GM19438 (cell line): ENCODE results near the gene ADCK2.
"Not testable (repeated sequence)": the region's sequence is repeated elsewhere in the genome, so short reads cannot be mapped to it uniquely, and the experiment has no call there.

Source experiments
- ATAC-seq: cut with Tn5 transposase; IDR thresholded peaks from one replicate; pipeline ENCODE4 v1.9.1; 2021; ENCODE audit warnings: low read depth; ENCODE audit not compliant: unreplicated experiment

The ADCK2 gene

DNA sequence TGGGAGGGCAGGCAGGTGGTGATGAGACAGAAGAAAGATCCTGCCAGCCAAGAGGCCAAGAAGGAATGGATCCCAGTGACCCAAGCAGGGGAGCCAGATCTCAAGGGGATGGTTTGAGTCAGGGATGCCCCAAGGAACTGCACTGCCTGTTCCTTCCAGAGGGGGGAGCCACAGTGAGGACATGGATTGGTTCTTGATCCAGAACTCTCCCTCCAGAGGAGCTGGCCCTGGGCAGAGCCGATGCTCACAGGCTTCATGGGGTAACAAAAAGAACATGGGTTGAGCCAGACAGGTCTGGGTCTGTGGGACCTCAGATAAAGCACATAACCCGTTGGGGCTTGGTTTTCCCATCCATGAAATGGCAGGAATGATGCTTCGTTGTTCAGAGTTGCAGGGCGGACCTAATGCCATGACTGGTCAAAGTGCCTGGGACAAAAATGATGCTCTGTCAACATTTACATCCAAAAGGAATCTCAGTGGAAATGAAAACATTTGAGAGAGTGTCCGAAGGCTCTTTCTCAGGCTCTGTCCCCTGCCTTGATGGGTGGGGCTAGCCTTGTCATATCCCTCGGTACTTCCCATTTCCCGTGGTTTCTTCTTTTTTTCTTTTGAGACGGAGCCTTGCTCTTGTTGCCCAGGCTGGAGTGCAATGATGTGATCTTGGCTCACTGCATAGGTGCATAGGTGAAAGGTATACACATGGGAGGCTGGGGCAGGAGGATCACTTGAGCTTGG lies 27.4 kb upstream of the ADCK2 start:
- ATAC-seq, result no peak

DNA sequence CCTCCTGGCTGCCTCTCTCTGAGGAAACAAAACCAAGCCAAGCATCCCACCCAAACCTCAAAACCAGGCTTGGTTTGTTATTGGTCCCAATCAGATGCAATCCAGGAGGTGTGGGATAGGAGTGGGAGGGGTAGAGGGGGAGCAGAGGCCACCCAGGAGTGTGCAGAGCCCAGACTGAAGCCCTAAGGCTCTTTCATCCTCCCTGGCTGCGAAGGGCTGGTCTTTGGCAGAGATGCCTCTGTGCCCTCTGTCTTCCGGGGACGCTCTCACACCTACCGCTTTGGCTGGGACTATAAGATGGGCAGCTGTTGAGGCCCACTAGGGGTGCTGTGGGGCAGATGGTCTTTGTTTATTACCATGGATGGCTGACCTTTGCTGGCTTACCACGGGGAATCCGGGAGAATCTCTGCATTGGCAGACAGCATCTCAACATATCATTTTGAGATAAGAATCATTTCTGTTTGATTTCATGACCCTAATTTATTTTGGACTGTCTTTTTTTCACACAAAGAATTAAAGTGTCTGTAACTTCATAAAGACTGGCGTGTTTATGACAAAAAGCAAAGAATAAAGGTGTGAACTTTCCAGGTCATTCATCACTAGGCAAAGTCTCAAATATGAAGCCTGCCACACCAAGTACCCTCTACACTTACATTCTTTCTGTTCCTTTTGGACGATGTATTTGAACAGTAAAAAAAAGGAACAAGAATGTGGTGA lies 25.7 kb upstream of the ADCK2 start:
- ATAC-seq, result peak; percentile 62

DNA sequence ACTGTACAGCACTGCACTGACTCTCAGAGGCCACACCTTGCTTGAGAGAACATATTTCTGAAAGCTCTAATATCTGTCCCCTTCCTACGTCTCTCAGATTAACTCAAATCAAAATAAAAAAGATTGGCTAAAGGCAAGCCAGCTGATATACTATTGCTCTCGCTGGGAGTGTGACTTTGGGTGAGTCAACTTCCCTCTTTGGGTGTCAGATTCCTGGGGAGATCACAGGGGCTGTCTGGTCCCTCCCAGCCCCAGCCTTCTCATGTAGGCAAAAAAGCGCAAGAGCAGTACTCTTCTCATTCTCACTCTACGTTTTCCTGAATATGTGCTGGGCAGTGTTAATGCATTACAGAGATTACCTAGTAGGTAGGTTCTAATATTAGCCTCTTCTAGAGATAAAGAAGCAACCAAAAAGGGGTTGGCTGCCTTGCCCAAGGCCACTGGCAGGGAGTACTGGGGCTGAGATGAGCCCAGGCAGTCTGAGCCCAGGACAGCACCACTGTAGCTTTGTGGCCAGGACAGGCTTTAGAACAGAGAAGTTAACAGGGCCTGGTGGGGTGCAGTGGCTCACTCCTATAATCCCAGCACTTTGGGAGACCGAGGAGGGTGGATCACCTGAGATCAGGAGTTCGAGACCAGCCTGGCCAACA lies 23.1 kb upstream of the ADCK2 start:
- no peak for ATAC-seq

DNA sequence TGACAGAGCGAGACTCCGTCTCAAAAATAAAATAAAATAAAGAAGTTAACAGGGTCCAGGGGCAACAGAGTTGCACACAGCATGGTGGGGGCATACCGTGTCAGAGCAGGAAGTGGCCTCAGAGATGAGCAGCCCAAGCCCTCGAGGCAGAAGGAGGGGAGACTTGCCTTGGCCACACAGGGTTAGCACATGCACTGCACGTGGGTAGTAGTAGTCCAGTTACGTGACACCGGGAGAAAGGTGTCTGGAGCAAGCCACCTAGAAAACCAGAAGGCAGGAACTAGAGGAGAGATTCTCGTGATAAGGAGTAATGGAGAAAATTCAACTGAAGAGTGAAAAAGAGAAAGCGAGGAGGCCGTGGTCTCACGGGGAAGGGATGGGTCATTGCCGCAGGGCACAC lies 22.4 kb upstream of the ADCK2 start:
- ATAC-seq, result no peak

DNA sequence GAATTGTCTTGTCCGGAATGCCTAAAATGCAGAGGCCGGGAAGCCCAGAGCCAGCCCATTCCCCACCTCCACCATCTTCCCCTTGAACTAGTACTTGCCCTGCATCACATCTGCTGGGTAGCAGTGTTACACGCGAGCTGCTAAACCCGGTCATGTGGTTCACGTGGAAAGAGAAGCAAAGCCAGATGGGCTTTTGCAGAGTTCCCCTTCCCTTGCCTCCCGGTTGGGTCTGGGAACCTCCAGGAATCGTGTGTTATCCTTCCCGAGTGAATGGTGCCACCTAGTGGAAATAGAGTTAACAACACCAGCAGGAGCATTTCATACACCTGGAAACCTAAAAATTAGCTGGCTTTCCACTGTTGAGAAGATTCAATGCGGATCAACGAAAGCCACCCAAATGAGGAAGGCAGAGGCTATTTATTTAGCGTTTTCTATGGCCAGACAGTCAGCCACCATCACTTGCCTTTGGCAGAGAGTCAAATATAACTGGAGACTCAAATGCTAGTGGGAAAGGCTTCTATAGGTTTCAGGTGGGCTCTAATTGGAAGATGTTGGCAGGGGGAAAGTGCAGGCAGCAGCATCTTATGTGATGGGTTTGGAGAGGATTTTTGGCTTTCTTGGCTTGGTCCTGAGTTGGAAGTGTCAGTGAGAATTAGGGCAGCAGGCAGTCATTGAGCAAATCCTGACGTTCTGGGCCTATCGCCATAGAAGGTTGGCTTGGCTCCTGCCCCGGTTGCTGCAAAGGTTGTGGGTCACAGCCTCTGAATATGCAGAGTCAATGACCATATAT lies 19.2 kb upstream of the ADCK2 start:
- no peak for ATAC-seq

DNA sequence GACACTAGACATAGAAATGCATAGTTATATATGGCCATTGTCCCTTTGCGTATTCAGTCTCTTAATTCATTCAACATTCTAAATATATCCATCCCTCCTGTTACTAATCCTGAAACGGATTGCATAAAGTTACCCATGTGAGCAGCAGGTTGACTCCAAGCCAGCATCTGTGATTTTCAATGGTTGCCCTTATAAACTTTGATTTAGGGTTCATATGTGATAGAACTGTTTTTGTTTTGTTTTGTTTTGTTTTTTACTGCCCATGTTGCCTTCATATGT lies 18.7 kb upstream of the ADCK2 start:
- ATAC-seq, result no peak

DNA sequence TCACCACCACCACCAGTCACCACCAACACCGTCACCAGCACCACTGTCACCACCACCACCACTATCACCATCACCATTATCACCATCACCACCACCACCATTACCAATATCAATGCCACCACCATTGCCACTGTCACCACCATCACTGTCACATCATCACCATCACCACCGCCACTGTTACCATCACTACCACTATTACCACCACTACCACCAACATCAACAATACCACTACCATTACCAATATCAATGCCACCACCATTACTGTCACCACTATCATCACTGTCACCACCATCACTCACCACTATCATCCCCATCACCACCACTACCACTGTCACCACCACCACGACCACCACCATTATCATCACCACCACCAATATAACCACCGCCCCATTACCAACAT lies 18.1 kb upstream of the ADCK2 start:
- ATAC-seq, result no peak

DNA sequence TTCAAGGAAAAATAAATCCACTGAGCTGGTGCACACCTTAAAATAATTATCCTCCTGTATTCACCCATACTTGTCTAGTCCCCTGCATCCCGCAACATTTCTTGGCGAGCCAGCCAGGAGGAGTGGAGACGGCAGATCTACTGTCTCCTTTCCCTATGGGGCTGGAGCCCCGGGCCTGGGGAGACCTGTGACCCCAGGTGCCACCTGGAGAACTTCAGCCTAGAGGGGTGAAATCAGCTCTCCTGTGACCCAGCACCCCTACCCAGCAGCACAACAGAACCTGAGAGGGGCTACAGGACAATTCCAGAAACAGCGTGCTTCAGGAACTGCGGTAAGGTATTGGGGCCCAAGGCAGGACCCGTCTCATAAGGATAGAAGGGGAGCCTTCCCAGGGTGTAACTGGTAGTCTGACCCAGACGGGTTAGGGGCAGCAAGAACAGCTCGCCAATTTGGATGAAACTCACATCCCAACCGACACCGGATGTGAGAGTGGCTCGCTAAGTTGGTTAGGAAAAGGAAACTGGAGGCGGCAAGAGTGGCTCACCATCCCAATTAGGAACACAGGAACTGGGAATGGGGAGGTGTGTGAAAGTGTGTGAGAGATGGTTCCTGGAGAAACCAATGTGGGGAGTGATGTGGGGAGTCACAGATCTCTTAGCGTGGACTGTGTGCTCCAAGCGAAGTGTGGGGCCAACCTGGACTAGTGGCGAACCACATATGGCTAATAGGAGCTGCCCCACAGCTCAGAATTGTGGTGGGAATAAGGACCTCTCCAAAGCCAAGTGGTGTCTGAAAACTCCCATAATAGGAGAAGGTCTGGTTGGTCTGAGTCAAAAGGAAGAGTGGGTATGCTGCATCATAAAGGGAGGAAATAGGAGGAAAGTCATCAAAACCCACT lies 17.0 kb upstream of the ADCK2 start:
- no peak for ATAC-seq

DNA sequence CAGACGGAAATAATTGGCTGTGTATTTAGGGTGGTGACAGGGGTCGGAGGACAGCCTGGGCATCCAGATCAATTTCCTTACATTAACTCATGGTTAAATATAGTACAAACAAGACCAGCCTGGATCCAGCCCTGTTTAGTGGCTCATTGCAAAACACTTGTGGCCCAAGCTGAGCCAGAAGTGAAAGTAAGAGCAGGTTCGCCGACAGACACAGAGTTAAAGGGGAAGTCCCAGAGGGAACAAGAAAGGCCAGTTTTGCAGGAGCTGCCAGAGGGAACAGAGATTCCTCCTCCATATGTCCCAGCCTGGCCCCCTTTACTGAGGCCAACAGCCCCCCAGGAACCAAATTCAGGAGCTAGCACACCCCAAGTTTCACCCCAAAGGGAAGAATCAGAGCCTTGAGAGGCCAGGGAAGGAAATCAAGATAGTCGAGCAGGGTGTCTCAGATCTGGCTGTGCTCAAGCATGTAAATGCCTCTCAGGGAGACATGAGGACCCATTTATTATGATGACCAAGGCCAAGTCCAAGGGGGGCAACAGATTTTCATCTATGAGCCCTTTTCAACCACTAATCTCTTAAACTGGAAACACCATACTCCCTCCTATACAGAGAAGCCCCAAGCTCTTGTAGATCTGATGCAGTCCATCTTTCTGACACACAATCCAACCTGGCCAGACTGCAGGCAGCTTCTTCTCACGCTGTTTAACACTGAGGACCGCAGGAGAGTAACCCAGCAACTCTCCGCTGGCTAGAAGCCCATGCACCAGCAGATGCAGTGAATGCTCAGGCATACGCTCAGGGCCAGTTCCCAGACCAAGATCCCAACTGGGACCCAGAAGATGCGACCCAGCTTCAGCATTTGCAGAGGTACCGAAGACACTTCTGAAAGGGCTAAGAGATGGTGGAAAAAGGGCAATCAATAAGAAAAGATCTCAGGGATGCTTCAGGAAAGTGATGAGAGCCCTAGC lies 15.9 kb upstream of the ADCK2 start:
- ATAC-seq, result peak; percentile 85

DNA sequence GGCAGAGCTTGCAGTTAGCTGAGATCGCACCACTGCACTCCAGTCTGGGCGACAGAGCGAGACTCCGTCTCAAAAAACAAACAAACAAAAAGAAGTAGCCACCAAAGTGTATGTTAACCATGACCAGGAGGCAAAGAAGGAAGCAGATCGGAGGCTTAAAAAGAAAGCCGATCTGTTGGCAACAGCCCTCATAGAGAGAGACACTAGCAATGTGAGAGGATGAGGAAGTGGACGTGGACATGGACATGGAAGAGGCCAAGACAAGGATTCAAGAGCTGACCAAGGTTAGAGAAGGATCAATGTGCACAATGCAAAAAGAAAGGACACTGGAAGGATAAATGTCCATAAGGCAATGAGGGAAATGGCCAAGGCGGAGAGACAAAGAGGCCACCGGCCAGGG lies 14.9 kb upstream of the ADCK2 start:
- ATAC-seq, result no peak

DNA sequence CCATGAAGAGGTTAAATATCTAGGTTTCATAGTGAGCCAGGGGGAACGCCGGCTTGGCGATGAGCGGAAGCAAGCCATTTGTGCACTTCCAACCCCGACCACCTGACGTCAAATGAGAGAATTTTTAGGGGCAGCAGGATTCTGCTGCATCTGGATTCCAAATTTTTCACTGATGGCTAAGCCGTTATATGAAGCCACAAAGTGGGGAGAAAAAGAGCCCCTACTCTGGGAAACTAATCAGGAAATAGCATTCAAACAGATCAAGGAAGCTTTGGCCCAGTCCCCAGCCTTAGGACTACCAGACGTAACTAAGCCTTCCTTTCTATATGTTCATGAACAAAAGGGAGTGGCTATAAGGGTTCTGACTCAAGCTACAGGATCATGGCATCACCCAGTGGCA lies 12.9 kb upstream of the ADCK2 start:
- ATAC-seq, result no peak

DNA sequence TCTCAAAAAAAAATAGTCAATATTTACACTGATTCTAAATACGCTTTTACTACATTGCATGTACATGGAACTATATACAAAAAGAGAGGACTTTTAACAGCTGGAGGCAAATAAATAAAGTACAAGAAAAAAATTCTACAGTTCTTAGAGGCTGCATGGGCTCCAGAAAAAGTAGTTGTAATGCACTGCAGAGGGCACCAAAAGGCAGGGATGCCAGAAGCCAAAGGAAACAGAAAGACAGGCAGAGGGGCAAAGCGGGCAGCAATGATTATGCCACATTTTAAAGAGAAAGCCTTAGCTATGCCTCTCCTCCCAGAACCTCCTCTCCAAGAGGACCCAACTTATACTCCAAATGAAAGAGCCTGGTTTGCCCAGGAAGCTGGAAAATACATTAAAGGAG lies 11.6 kb upstream of the ADCK2 start:
- ATAC-seq, result no peak

DNA sequence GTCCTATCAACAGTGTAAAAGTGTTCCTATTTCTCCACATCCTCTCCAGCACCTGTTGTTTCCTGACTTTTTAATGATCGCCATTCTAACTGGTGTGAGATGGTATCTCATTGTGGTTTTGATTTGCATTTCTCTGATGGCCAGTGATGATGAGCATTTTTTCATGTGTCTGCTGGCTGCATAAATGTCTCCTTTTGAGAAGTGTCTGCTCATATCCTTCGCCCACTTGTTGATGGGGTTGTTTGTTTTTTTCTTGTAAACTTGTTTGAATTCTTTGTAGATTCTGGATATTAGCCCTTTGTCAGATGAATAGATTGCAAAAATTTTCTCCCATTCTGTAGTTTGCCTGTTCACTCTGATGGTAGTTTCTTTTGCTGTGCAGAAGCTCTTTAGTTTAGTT lies 9.8 kb upstream of the ADCK2 start:
- not testable (repeated sequence) for ATAC-seq

DNA sequence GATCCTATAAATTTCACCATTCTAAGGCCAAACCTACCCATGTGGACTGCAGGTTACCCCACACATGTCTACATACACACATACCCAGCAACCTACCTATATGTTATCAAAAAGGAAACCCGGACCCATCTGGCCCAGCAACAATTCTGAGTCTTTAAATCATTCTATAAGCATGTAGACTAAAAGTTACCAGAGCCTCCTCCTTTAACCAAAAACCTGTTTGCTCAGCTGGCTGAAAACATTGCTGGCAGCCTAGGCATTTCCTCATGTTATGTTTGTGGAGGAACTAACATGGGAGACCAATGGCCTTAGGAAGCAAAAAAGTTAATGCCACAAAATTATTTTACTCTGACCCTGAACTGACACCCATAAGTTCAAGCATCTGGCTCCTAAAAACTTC lies 5.3 kb upstream of the ADCK2 start:
- no peak for ATAC-seq

DNA sequence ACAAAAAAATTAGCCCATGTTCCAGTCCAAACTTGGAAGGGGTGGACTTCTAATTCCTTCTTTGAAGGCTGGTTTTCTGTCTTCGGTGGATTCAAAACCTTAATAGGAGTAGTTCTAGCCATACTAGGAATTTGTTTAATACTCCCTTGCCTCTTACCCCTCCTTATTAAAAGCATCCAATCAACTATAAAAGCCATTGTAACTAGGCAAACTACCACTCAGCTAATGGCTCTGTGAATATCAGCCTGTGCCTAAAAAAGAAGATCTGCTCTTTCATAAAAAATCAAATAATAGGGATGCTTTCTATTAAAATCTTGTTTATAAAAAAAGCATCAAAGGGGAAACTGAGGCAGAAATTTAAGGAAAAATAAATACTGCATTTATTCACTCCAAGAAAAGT lies 4.1 kb upstream of the ADCK2 start:
- no peak for ATAC-seq

DNA sequence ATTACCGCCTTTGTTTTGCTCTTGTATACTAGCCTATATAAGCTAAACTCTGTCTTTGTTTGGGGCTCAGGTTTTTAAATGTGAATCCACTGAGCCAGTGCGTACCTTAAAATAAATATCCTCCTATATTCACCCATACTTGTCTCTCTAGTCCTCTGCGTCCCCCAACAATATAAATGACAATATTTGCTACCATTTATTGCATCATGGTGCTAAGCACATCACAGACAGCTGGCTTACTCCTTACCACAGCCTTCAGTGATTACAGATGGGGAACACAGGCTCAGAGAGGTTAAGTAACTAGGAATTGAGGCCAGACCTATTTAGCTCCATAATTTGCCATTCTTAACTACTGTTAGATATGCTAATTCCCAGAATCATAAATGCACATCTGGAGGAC lies 3.4 kb upstream of the ADCK2 start:
- no peak for ATAC-seq

DNA sequence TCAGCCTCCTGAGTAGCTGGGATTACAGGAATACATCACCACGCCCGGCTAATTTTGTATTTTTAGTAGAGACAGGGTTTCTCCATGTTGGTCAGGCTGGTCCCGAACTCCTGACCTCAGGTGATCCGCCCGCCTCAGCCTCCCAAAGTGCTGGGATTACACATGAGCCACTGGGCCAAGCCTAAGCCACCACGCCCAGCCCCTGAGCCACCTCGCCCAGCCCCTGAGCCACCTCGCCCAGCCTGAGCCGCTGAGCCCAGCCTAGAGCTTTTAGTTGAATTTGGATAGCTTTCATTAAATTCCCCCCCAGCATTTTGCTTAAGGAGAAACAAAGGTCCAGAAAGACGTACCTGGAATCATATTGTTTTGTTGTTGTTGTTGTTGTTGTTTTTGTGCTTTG lies 2.9 kb upstream of the ADCK2 start:
- not testable (repeated sequence) for ATAC-seq

DNA sequence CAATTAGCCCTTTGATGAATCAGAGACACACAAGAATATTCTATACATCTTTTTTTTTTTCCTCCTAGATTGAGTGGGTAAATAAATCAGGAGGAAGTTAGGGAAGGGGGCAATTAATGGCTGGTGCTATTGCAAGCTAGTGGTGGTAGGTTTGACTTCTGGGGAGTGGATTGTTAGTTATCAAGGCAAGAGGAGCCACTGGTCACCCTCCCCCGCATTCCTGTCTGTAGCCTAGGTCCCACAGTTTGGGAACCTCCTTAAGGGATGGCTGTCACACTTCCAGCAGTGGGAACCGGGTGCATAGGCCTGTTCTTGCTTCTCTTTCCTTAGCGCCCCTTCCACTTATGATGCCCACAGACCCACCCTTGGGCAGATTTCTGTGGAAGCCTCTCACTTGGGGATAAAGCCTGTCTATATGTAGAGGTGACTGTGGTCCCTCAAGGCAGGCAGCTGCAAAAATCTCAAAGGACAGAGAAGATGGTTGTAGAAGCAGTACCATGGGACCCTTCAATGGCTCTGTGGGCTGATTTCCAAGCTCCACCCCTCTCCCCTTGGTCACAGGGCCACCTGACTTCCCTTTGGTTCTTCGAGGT lies 2.3 kb upstream of the ADCK2 start:
- ATAC-seq, result no peak

DNA sequence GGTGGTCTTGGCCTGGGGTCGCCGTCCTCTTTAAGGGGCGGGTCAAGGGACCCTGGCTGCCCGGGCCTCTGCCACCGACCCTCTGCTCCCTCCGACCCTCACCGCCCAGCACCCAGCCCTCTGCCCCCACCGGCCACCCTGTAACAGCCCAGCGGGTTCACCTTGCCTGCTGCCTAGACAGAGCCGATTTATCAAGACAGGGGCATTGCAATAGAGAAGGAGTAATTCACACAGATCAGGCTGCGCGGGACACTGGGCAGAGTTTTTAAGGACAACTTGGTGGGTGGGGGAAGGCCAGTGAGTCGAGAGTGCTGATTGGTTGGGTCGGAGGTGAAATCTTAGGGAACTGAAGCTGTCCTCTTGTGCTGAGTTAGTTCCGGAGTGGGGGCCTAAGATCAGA lies 779 bp upstream of the ADCK2 start:
- ATAC-seq, result no peak
